ENCODE results near the gene NTRK3. TPM values are rescaled to one million over a fixed set of nuclear protein-coding genes. Genes with fewer than 3 reads are reported as not detected.

The NTRK3 gene
- total and polyA plus RNA-seq, 2 donors (not counting 3 experiments of a cell fraction or from before 2014, with no cell fraction given): not detected

DNA sequence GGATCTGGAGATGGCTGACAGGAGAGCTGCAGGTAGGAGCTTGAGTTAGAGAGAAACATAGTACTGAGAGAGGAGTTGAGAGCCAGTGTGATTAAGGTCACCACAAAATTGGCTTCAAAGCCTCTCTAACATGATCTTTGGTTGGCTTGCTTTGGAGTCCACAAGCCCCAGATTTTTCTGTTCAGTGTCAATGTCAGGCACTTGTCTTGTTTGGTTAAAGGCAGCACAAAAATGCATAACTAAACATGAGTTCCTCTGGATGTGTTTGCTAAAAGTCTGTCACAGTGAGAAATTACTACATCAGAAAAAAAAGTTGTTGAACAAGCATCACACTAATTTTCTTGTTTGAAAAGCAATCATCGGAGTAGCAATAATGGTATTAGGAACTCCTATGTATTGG lies 440.5 kb downstream of the NTRK3 start:
- Histone ChIP-seq H3K36me3 (ENCODE audit: control insufficient read depth in 2 of 2, extremely low read depth in 1 of 2, insufficient read depth in 2 of 2, low read length in 2 of 2) (no peaks in the 10 kb centered on the region), H3K27me3 (ENCODE audit: control insufficient read depth in 2 of 2, insufficient read depth in 2 of 2, low read length in 2 of 2) (no peaks in the 10 kb centered on the region), H3K79me2 (ENCODE audit: control insufficient read depth, insufficient read depth, low read length) (no peaks in the 10 kb centered on the region), H4K20me1 (replicated peaks; ENCODE audit: control insufficient read depth, extremely low read depth, insufficient read depth, low read length) (no peaks in the 10 kb centered on the region), H3K4me1 (ENCODE audit: control insufficient read depth, extremely low read depth, insufficient read depth, low read length) (peaks cover 7% of the 10 kb centered on the region), H3K4me3 (replicated peaks in 1 of 3; ENCODE audit: insufficient read depth in 1 of 3, low read depth in 1 of 3, low read length in 3 of 3) (no peak overlapping the region), H3K9me3 (replicated peaks; ENCODE audit: control insufficient read depth, insufficient read depth, low read length) (no peaks in the 10 kb centered on the region), H3K9me1 (replicated peaks; ENCODE audit: control insufficient read depth, extremely low read depth, insufficient read depth, low read length) (no peaks in the 10 kb centered on the region), H3K4me2 (ENCODE audit: insufficient read depth, low read length) (no peak overlapping the region), H3K27ac (ENCODE audit: insufficient read depth, low read depth, low read length) (no peak overlapping the region), H2AFZ (ENCODE audit: low read depth, low read length) (no peak overlapping the region), H3K9ac (replicated peaks; ENCODE audit: extremely low read depth, insufficient read depth, low read length) (no peak overlapping the region)
- dilution Hi-C loops (cut with MboI; ENCODE audit: extremely low pct_ligation_motif_present, low sequenced_read_pairs): no loop called here
- no peak for DNase-seq (ENCODE audit: low read depth, low spot score)
- BruUV-seq (replicated peaks): no TSS peak
- intact Hi-C loops (cut with micrococcal nuclease): no loop called here
- no peak for TF ChIP-seq MYC (IDR thresholded peaks at IDR 0.05; ENCODE audit: low read depth, low read length)
- TF ChIP-seq, protein P1, sequence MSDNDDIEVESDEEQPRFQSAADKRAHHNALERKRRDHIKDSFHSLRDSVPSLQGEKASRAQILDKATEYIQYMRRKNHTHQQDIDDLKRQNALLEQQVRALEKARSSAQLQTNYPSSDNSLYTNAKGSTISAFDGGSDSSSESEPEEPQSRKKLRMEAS (IDR thresholded peaks at IDR 0.05; ENCODE audit: insufficient read depth, insufficient read length): no peak
- POLR2A ChIA-PET: no interaction called here
- FAIRE-seq: no peak
- CTCF ChIA-PET: interaction anchor here (0.9 kb wide), 1 partner anchor 12 kb away, joined by 3 read pairs; no protein-coding TSS in a partner anchor

Small RNA genes within 50 kb of the gene (small RNA-seq; reads per million reads assigned to genes)
- gene MED28P6 (ENCODE audit: insufficient read depth, insufficient read length, low read depth, low replicate concordance): not detected

Other genes starting within 250 kb of the NTRK3 start
- gene MRPL46, start 210.6 kb upstream of the NTRK3 start, total RNA-seq: 27.9 and 30.9 TPM in 2 replicates
- 21.6 and 24.5 TPM in 2 replicates for gene MRPL46, start 210.6 kb upstream of the NTRK3 start, polyA plus RNA-seq
- 66.3 and 71.7 TPM in 2 replicates for gene MRPS11, start 211.0 kb upstream of the NTRK3 start, total RNA-seq
- 97.9 and 111 TPM in 2 replicates for gene MRPS11, start 211.0 kb upstream of the NTRK3 start, polyA plus RNA-seq

Measured in endothelial cell of umbilical vein (primary cell).